ENCODE data around the gene AHNAK2. TPM values are rescaled to one million over a fixed set of nuclear protein-coding genes. Genes with fewer than 3 reads are reported as not detected.

Gene AHNAK2
- total RNA-seq, 2 donors from 2014 or later, result 3.6 to 5.2 TPM

- Histone ChIP-seq H3K4me3 (no peak overlapping the region), H3K36me3 (replicated peaks in 1 of 2; ENCODE audit: insufficient read depth in 1 of 2, low read depth in 2 of 2) (no peaks in the 10 kb centered on the region), H3K4me1 (peaks cover 46% of the 10 kb centered on the region), H3K27ac (no peak overlapping the region), H3K9me3 (no peaks in the 10 kb centered on the region), H3K27me3 (no peaks in the 10 kb centered on the region)
- no peak for TF ChIP-seq POLR2A (IDR thresholded peaks at IDR 0.05)
- no peak for TF ChIP-seq CTCF (IDR thresholded peaks at IDR 0.05)
- ATAC-seq (no peak), DNase-seq (no peak)
- intact Hi-C loops (cut with DNase I), result no loop called here
- WGBS, 2 donors, result 85 to 92% methylated on average over 5 to 17 of the region's 17 CpGs
Observed at GRCh38 chr14:104981699-104982541, 3.7 kb upstream of the AHNAK2 start.

GRCh38 chr14:104980611-104981531 is 2.7 kb upstream of the AHNAK2 start:
- Histone ChIP-seq H3K27me3 (no peaks in the 10 kb centered on the region), H3K36me3 (replicated peaks in 1 of 2; ENCODE audit: insufficient read depth in 1 of 2, low read depth in 2 of 2) (no peaks in the 10 kb centered on the region), H3K4me1 (peaks cover 48% of the 10 kb centered on the region), H3K4me3 (no peak overlapping the region), H3K27ac (peak overlapping the region in 2 of 4 donors; percentile 61 to 64), H3K9me3 (no peaks in the 10 kb centered on the region)
- TF ChIP-seq CTCF (IDR thresholded peaks at IDR 0.05) (no peak), POLR2A (IDR thresholded peaks at IDR 0.05) (no peak)
- 66 to 86% methylated on average over 3 to 17 of the region's 22 CpGs for WGBS, 2 donors
- ATAC-seq, result no peak
- peak in 1 of 4 donors; percentile 10 for DNase-seq
- intact Hi-C loops (cut with DNase I), result no loop called here

- no peaks in the 10 kb centered on the region for H3K27me3 ChIP-seq
- H3K36me3 ChIP-seq (replicated peaks in 1 of 2; ENCODE audit: insufficient read depth in 1 of 2, low read depth in 2 of 2), result no peaks in the 10 kb centered on the region
- no peak overlapping the region for H3K4me3 ChIP-seq
- H3K9me3 ChIP-seq, result no peaks in the 10 kb centered on the region
- intact Hi-C loops (cut with DNase I), result loop anchor here (5.0 kb wide), 1 partner anchor 67 kb away; no protein-coding TSS in a partner anchor
- TF ChIP-seq POLR2A (IDR thresholded peaks at IDR 0.05) (no peak), CTCF (IDR thresholded peaks at IDR 0.05) (no peak)
- H3K4me1 ChIP-seq, result peaks cover 54% of the 10 kb centered on the region
- DNase-seq (peak; percentile 84 to 91 (median 87)), ATAC-seq (peak; percentile 74)
- H3K27ac ChIP-seq, result peak overlapping the region in 3 of 4 donors; percentile 25 to 64 (median 61)
- 45 to 54% methylated on average over 4 to 19 of the region's 19 CpGs for WGBS, 2 donors
Observed at GRCh38 chr14:104979758-104980610, 1.8 kb upstream of the AHNAK2 start.

All from body of pancreas (tissue), 4 donors.